PC-3 (cell line): ENCODE results near the gene IGSF3. TPM values are rescaled to one million over a fixed set of nuclear protein-coding genes. Genes with fewer than 3 reads are reported as not detected.

Experiments
- ATAC-seq: fragments of 200-7000 bp; cut with Tn5 transposase; 2 replicates; pipeline ENCODE4 v1.9.1; 2020; ENCODE audit warnings: mild to moderate bottlenecking, moderate library complexity
- BruUV-seq: library from RNA; stranded (reverse); fragments of 400-500 nt; replicated peaks from 2 replicates; lab custom pipeline; 2021; lab: Mats Ljungman, UMichigan
- CTCF ChIA-PET: fragments of 300-600 bp; sonication (Branson Sonifier 250); formaldehyde crosslinking; loops from one replicate; lab custom pipeline; 2022; ENCODE audit warnings: antibody characterized with exemption; lab: Charles Lee
- POLR2A ChIA-PET: fragments of 300-600 bp; sonication (Branson Sonifier 250); formaldehyde crosslinking; loops from one replicate; lab custom pipeline; 2022; ENCODE audit warnings: antibody characterized with exemption; ENCODE audit not compliant: unreplicated experiment; lab: Charles Lee
- DNase-seq: peaks from one replicate; pipeline ENCODE4 v3.0.0-alpha.2; 2015
- H2AFZ ChIP-seq: fragments of 300-600 bp; sonication (generic); 2 replicates; pipeline ENCODE4 v1.6.0; 2016; ENCODE audit warnings: antibody characterized with exemption, low read length
- H3F3A ChIP-seq: fragments of 300-600 bp; sonication (generic); one replicate; pipeline ENCODE4 v1.6.0; 2017; ENCODE audit warnings: antibody characterized with exemption, low read length, control low read depth, mild to moderate bottlenecking; ENCODE audit not compliant: unreplicated experiment
- H3K27ac ChIP-seq: fragments of 300-600 bp; sonication (generic); 2 replicates; pipeline ENCODE4 v1.5.1; 2016; ENCODE audit warnings: mild to moderate bottlenecking, low read length
- H3K27me3 ChIP-seq: fragments of 300-600 bp; sonication (generic); 2 replicates; pipeline ENCODE4 v1.6.1; 2016; ENCODE audit warnings: low read length, mixed read lengths
- H3K36me3 ChIP-seq: fragments of 300-600 bp; sonication (generic); 2 replicates; pipeline ENCODE4 v1.6.1; 2016; ENCODE audit warnings: low read depth, mixed run types, low read length, mixed read lengths
- H3K4me1 ChIP-seq: fragments of 300-600 bp; sonication (generic); 2 replicates; pipeline ENCODE4 v1.5.1; 2016; ENCODE audit warnings: low read length; ENCODE audit not compliant: insufficient read depth
- H3K4me2 ChIP-seq: fragments of 300-600 bp; sonication (generic); 2 replicates; pipeline ENCODE4 v1.6.0; 2016; ENCODE audit warnings: low read length
- H3K4me3 ChIP-seq: fragments of 300-600 bp; sonication (generic); 2 replicates; pipeline ENCODE4 v1.5.1; 2016; ENCODE audit warnings: mild to moderate bottlenecking, low read length, mixed read lengths
- H3K79me2 ChIP-seq: fragments of 300-600 bp; sonication (generic); 2 replicates; pipeline ENCODE4 v1.6.1; 2017; ENCODE audit warnings: low read length, mixed read lengths
- H3K9ac ChIP-seq: fragments of 300-600 bp; sonication (generic); 2 replicates; pipeline ENCODE4 v1.6.0; 2016; ENCODE audit warnings: mild to moderate bottlenecking, low read length
- H3K9me2 ChIP-seq: fragments of 300-600 bp; sonication (generic); replicated peaks from 2 replicates; pipeline ENCODE4 v1.6.1; 2016; ENCODE audit warnings: mixed run types, low read length, mixed read lengths
- H3K9me3 ChIP-seq: fragments of 300-600 bp; sonication (generic); 2 replicates; pipeline ENCODE4 v1.6.1; 2016; ENCODE audit warnings: low read length, mixed read lengths
- H4K20me1 ChIP-seq: fragments of 300-600 bp; sonication (generic); 2 replicates; pipeline ENCODE4 v1.6.1; 2016; ENCODE audit warnings: low read length, mixed read lengths
- EZH2 ChIP-seq: fragments of 300-600 bp; sonication (generic); IDR thresholded peaks from one replicate; pipeline ENCODE4 v1.6.1; 2017; ENCODE audit warnings: antibody characterized with exemption, mild to moderate bottlenecking, low read length; ENCODE audit not compliant: unreplicated experiment
- EZH2phosphoT487 ChIP-seq: fragments of 300-600 bp; sonication (generic); IDR thresholded peaks from 2 replicates; pipeline ENCODE4 v1.6.1; 2018; ENCODE audit warnings: mild to moderate bottlenecking, antibody characterized with exemption, low read length, borderline replicate concordance
- intact Hi-C: fragments of 100-400 bp; cut with micrococcal nuclease; formaldehyde crosslinking; loops from 2 replicates; pipeline ENCODE4 v1.9.0; 2023
- total RNA-seq: library from RNA; depleted of rRNA; stranded (reverse); fragments of >200 nt; gene quantifications from 2 replicates; pipeline ENCODE4 v1.2.3, GENCODE V29; 2014
- TF ChIP-seq, protein P1 (sequence below): fragments of 300-600 bp; sonication (generic); conservative IDR thresholded peaks from 2 replicates; pipeline ENCODE4 v1.5.1; 2017; ENCODE audit warnings: antibody characterized with exemption, low read depth, mild to moderate bottlenecking, low read length

The IGSF3 gene
- total RNA-seq, 1 experiment from 2014 or later: 15.5 TPM

- no peak for DNase-seq
- Histone ChIP-seq H3K9me3 (no peaks in the 10 kb centered on the region), H3K27me3 (no peaks in the 10 kb centered on the region), H3K4me3 (no peak overlapping the region), H3K4me2 (no peak overlapping the region), H3K27ac (no peak overlapping the region), H4K20me1 (no peaks in the 10 kb centered on the region), H2AFZ (no peak overlapping the region), H3F3A (peaks cover 5% of the 10 kb centered on the region), H3K9me2 (no peaks in the 10 kb centered on the region), H3K79me2 (peaks cover 2% of the 10 kb centered on the region; the same call in 1 of the 2 replicates), H3K36me3 (peaks cover 22% of the 10 kb centered on the region), H3K9ac (no peak overlapping the region), H3K4me1 (peaks cover 17% of the 10 kb centered on the region)
- no peak for TF ChIP-seq EZH2
- TF ChIP-seq, protein P1, sequence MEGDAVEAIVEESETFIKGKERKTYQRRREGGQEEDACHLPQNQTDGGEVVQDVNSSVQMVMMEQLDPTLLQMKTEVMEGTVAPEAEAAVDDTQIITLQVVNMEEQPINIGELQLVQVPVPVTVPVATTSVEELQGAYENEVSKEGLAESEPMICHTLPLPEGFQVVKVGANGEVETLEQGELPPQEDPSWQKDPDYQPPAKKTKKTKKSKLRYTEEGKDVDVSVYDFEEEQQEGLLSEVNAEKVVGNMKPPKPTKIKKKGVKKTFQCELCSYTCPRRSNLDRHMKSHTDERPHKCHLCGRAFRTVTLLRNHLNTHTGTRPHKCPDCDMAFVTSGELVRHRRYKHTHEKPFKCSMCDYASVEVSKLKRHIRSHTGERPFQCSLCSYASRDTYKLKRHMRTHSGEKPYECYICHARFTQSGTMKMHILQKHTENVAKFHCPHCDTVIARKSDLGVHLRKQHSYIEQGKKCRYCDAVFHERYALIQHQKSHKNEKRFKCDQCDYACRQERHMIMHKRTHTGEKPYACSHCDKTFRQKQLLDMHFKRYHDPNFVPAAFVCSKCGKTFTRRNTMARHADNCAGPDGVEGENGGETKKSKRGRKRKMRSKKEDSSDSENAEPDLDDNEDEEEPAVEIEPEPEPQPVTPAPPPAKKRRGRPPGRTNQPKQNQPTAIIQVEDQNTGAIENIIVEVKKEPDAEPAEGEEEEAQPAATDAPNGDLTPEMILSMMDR: no peak
- no peak for TF ChIP-seq EZH2phosphoT487
- ChIA-PET POLR2A (no interaction called here), CTCF (no interaction called here)
- intact Hi-C loops: no loop called here
- no peak for ATAC-seq
- no TSS peak for BruUV-seq
These were observed 135.6 kb downstream of the IGSF3 start for GRCh38 chr1:116531917-116532316.

DNA sequence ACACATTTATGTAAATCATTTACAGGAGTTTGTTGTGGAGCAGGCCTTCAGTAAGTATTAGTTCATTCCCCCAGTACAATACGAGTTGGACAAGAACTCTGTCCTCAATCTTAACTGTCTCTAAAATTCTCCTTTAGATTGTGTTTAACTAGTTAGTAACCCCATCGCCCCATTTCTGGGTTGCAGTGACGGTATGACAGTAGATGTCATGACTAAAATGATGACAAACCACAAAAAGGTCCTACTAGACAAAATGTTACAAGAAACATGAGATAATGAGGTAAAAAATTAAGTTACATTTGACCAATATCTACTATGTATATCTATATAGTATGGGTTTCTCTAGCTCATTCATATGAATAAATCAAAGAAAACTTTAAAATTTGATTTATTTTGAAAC is 137.9 kb downstream of the IGSF3 start:
- no peaks in the 10 kb centered on the region for H3K9me3 ChIP-seq
- ChIA-PET POLR2A (no interaction called here), CTCF (no interaction called here)
- intact Hi-C loops: no loop called here
- no peaks in the 10 kb centered on the region for H3F3A ChIP-seq
- H3K4me1 ChIP-seq: no peaks in the 10 kb centered on the region
- no peak overlapping the region for H3K4me3 ChIP-seq
- no peak overlapping the region for H3K27ac ChIP-seq
- no peaks in the 10 kb centered on the region for H3K79me2 ChIP-seq
- no peaks in the 10 kb centered on the region for H3K9me2 ChIP-seq
- no peaks in the 10 kb centered on the region for H4K20me1 ChIP-seq
- DNase-seq (no peak), ATAC-seq (no peak)
- no peak overlapping the region for H3K4me2 ChIP-seq
- no peak overlapping the region for H3K9ac ChIP-seq
- TF ChIP-seq EZH2phosphoT487 (no peak), EZH2 (no peak)
- TF ChIP-seq, protein P1: no peak
- BruUV-seq: no TSS peak
- H2AFZ ChIP-seq: no peak overlapping the region
- H3K36me3 ChIP-seq: peaks cover 20% of the 10 kb centered on the region; the same call in 1 of the 2 replicates
- no peaks in the 10 kb centered on the region for H3K27me3 ChIP-seq

DNA sequence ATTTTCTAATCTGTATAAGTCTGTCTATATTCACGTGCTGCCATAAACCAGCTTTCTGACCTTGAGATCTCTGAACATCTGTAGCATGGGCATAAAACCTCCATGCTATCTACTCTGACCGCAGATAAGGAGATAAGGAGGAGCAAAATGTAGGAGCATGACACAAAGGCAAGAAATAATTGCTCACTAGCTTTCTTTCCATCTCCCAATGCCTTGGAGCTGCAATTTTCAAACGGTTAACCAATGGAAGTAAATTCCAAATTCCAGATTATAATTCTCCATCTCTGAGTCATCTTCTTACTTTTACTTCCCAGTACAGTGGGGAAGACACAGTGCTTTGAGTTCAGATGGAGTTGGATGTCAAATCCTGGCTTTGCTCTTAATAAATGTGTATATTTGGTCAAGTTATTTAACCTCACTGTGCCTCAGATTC is 138.3 kb downstream of the IGSF3 start:
- ChIA-PET CTCF (no interaction called here), POLR2A (interaction anchor here (0.6 kb wide), 1 partner anchor 40 kb away, joined by 14 read pairs; no protein-coding TSS in a partner anchor)
- no peaks in the 10 kb centered on the region for H3K27me3 ChIP-seq
- H3K9ac ChIP-seq: no peak overlapping the region
- no peak for ATAC-seq
- intact Hi-C loops: no loop called here
- H3F3A ChIP-seq: no peaks in the 10 kb centered on the region
- no peak overlapping the region for H2AFZ ChIP-seq
- no peak overlapping the region for H3K4me2 ChIP-seq
- TF ChIP-seq EZH2: no peak
- TF ChIP-seq, protein P1: no peak
- TF ChIP-seq EZH2phosphoT487: no peak
- H3K36me3 ChIP-seq: peaks cover 19% of the 10 kb centered on the region; the same call in 1 of the 2 replicates
- H3K4me3 ChIP-seq: no peak overlapping the region
- DNase-seq: no peak
- H4K20me1 ChIP-seq: no peaks in the 10 kb centered on the region
- H3K79me2 ChIP-seq: no peaks in the 10 kb centered on the region
- H3K4me1 ChIP-seq: no peaks in the 10 kb centered on the region
- no TSS peak for BruUV-seq
- H3K9me2 ChIP-seq: no peaks in the 10 kb centered on the region
- H3K27ac ChIP-seq: no peak overlapping the region
- no peaks in the 10 kb centered on the region for H3K9me3 ChIP-seq
